IMR-90 (cell line): ENCODE results near the gene UBE2M. TPM values are rescaled to one million over a fixed set of nuclear protein-coding genes. Genes with fewer than 3 reads are reported as not detected.

ENCODE experiments used
- ATAC-seq: fragments of 200-7000 bp; cut with Tn5 transposase; 2 replicates; pipeline ENCODE4 v1.9.1; 2020; ENCODE audit warnings: low read depth, mild to moderate bottlenecking, moderate library complexity
- BruUV-seq: library from RNA; stranded (reverse); fragments of 400-500 nt; replicated peaks from 2 replicates; lab custom pipeline; 2021; lab: Mats Ljungman, UMichigan
- CTCF ChIA-PET: fragments of 300-600 bp; formaldehyde crosslinking; extraction: SDS; loops from one replicate; lab custom pipeline; 2021; ENCODE audit warnings: antibody characterized with exemption; lab: Yijun Ruan, JAX
- POLR2A ChIA-PET: fragments of 300-600 bp; sonication (Branson Sonifier 250); formaldehyde crosslinking; loops from one replicate; lab custom pipeline; 2022; ENCODE audit warnings: antibody characterized with exemption; ENCODE audit not compliant: unreplicated experiment; lab: Charles Lee
- DNase-seq: peaks from one replicate; pipeline ENCODE4 v3.0.0; 2013
- H2AFZ ChIP-seq: replicated peaks from 2 replicates; pipeline ENCODE3; 2013; ENCODE audit warnings: low read length, mild to moderate bottlenecking; ENCODE audit not compliant: poor library complexity
- H2AK5ac ChIP-seq: 2 replicates; pipeline ENCODE4 v1.6.1; 2013; ENCODE audit warnings: low read depth, low read length, inconsistent platforms
- H2AK9ac ChIP-seq: replicated peaks from 2 replicates; pipeline ENCODE3; 2013; ENCODE audit warnings: mild to moderate bottlenecking, low read depth, low read length, moderate library complexity; ENCODE audit not compliant: poor library complexity
- H2BK120ac ChIP-seq: 2 replicates; pipeline ENCODE4 v1.6.1; 2013; ENCODE audit warnings: low read depth, low read length, inconsistent platforms
- H2BK15ac ChIP-seq: 3 replicates; pipeline ENCODE4 v1.6.1; 2013; ENCODE audit warnings: low read depth, low read length, inconsistent platforms
- H2BK20ac ChIP-seq: 2 replicates; pipeline ENCODE4 v1.6.1; 2013; ENCODE audit warnings: low read depth, mild to moderate bottlenecking, inconsistent platforms, low read length, moderate library complexity
- H2BK5ac ChIP-seq: 2 replicates; pipeline ENCODE4 v1.6.1; 2013; ENCODE audit warnings: mild to moderate bottlenecking, low read depth, low read length, inconsistent platforms; ENCODE audit not compliant: poor library complexity, severe bottlenecking
- H3K14ac ChIP-seq: replicated peaks from 2 replicates; pipeline ENCODE4 v1.6.1; 2013; ENCODE audit warnings: low read depth, low read length, inconsistent platforms
- H3K18ac ChIP-seq: 2 replicates; pipeline ENCODE4 v1.6.1; 2013; ENCODE audit warnings: low read depth, low read length, control low read depth
- H3K23ac ChIP-seq: 2 replicates; pipeline ENCODE4 v1.6.1; 2013; ENCODE audit warnings: low read depth, low read length, inconsistent platforms
- H3K27ac ChIP-seq: 2 replicates; pipeline ENCODE4 v1.5.1; 2013; ENCODE audit warnings: mild to moderate bottlenecking, control low read depth, low read length; ENCODE audit not compliant: insufficient read depth
- H3K27me3 ChIP-seq: 2 replicates; pipeline ENCODE4 v1.6.1; 2013; ENCODE audit warnings: low read length; ENCODE audit not compliant: control insufficient read depth, insufficient read depth
- H3K36me3 ChIP-seq: 2 replicates; pipeline ENCODE4 v1.6.1; 2013; ENCODE audit warnings: low read length, mixed read lengths; ENCODE audit not compliant: control insufficient read depth, insufficient read depth
- H3K4ac ChIP-seq: 2 replicates; pipeline ENCODE4 v1.6.1; 2013; ENCODE audit warnings: low read depth, low read length, inconsistent platforms
- H3K4me1 ChIP-seq: 2 replicates; pipeline ENCODE4 v1.6.1; 2013; ENCODE audit warnings: low read length, mixed read lengths; ENCODE audit not compliant: control insufficient read depth, insufficient read depth
- H3K4me2 ChIP-seq: 2 replicates; pipeline ENCODE4 v1.6.1; 2013; ENCODE audit warnings: low read depth, mild to moderate bottlenecking, control low read depth, low read length, moderate library complexity
- H3K4me3 ChIP-seq: 2 replicates; pipeline ENCODE4 v1.5.1; 2013; ENCODE audit warnings: low read depth, mild to moderate bottlenecking, control low read depth, low read length, moderate library complexity; ENCODE audit not compliant: insufficient read depth
- H3K56ac ChIP-seq: 2 replicates; pipeline ENCODE4 v1.6.1; 2013; ENCODE audit warnings: low read length, inconsistent platforms; ENCODE audit not compliant: insufficient read depth; ENCODE audit errors: extremely low read depth
- H3K79me1 ChIP-seq, 2 experiments: 2 replicates each; pipeline ENCODE4 v1.6.1; 2013; ENCODE audit warnings: low read length in 2 of 2, inconsistent platforms in 1 of 2, low read depth in 1 of 2
- H3K9ac ChIP-seq: 2 replicates; pipeline ENCODE4 v1.6.1; 2013; ENCODE audit warnings: low read depth, low read length, control low read depth
- H3K9me1 ChIP-seq: 2 replicates; pipeline ENCODE4 v1.6.1; 2013; ENCODE audit warnings: low read length, inconsistent platforms; ENCODE audit not compliant: insufficient read depth
- H3K9me3 ChIP-seq: 2 replicates; pipeline ENCODE4 v1.6.1; 2013; ENCODE audit warnings: low read length; ENCODE audit not compliant: control insufficient read depth, insufficient read depth
- H4K20me1 ChIP-seq: 2 replicates; pipeline ENCODE4 v1.6.1; 2013; ENCODE audit warnings: low read length, inconsistent platforms; ENCODE audit not compliant: insufficient read depth
- H4K5ac ChIP-seq: 2 replicates; pipeline ENCODE4 v1.6.1; 2013; ENCODE audit warnings: mild to moderate bottlenecking, low read depth, low read length, control low read depth
- H4K8ac ChIP-seq, 2 experiments: 2 replicates each; pipeline ENCODE4 v1.6.1; 2013; ENCODE audit warnings: low read depth in 2 of 2, low read length in 2 of 2, control low read depth in 1 of 2, inconsistent platforms in 1 of 2
- H4K91ac ChIP-seq: 2 replicates; pipeline ENCODE4 v1.6.1; 2013; ENCODE audit warnings: low read depth, low read length, inconsistent platforms; ENCODE audit not compliant: insufficient read depth
- CEBPB ChIP-seq: IDR thresholded peaks from 2 replicates; pipeline ENCODE4 v1.6.1; 2012; ENCODE audit warnings: low read depth, low read length, improper control_type of control experiment
- CHD1 ChIP-seq: IDR thresholded peaks from 2 replicates; pipeline ENCODE4 v1.6.1; 2012; ENCODE audit warnings: low read depth, low read length, improper control_type of control experiment
- CTCF ChIP-seq: conservative IDR thresholded peaks from 2 replicates; pipeline ENCODE4 v1.5.1; 2012; ENCODE audit warnings: mild to moderate bottlenecking, low read depth, low read length, improper control_type of control experiment
- ELK1 ChIP-seq: fragments of 150-350 bp; IDR thresholded peaks from 2 replicates; pipeline ENCODE4 v1.6.1; 2016; ENCODE audit warnings: low read depth, mild to moderate bottlenecking, low read length, moderate library complexity, borderline replicate concordance
- MAFK ChIP-seq: IDR thresholded peaks from 2 replicates; pipeline ENCODE4 v1.6.1; 2012; ENCODE audit warnings: low read depth, low read length, improper control_type of control experiment
- MXI1 ChIP-seq: IDR thresholded peaks from 2 replicates; pipeline ENCODE4 v1.6.1; 2012; ENCODE audit warnings: low read depth, mild to moderate bottlenecking, low read length, moderate library complexity, borderline replicate concordance
- RAD21 ChIP-seq: IDR thresholded peaks from 2 replicates; pipeline ENCODE4 v1.6.1; 2012; ENCODE audit warnings: low read length, improper control_type of control experiment
- RCOR1 ChIP-seq: IDR thresholded peaks from 2 replicates; pipeline ENCODE4 v1.6.1; 2012; ENCODE audit warnings: mild to moderate bottlenecking, low read length, improper control_type of control experiment; ENCODE audit not compliant: insufficient replicate concordance
- USF2 ChIP-seq: fragments of 150-350 bp; IDR thresholded peaks from 2 replicates; pipeline ENCODE4 v1.6.1; 2017; ENCODE audit warnings: mild to moderate bottlenecking, antibody characterized with exemption, low read length, low read depth
- WGBS, 2 experiments: methylation state at CpG; one replicate each; pipeline versions ENCODE4 v1.1.5 to v1.1.7; 2013; ENCODE audit warnings: missing lambda C conversion rate in 2 of 2; ENCODE audit not compliant: insufficient read length in 1 of 2; ENCODE audit errors: extremely low coverage in 2 of 2; 5-methylcytosine and 5-hydroxymethylcytosine counted together
- dilution Hi-C: fragments of 300-500 bp; cut with HindIII; formaldehyde crosslinking; loops from one replicate; pipeline ENCODE4 v1.14.3; 2018; ENCODE audit warnings: low sequenced_read_pairs; ENCODE audit not compliant: unreplicated experiment
- in situ Hi-C: fragments of 300-500 bp; cut with MboI; formaldehyde crosslinking; loops from 3 replicates; pipeline ENCODE4 v1.14.3; 2019; ENCODE audit warnings: low sequenced_read_pairs, inconsistent platforms, mixed read lengths
- intact Hi-C: fragments of 100-400 bp; cut with micrococcal nuclease; formaldehyde crosslinking; loops from 2 replicates; pipeline ENCODE4 v1.10.0; 2022
- polyA plus RNA-seq, 3 experiments: library from polyadenylated mRNA; depleted of rRNA; stranded (reverse); fragments of >200 nt; gene quantifications; 2 replicates each; pipeline ENCODE4 v1.2.3, GENCODE V29; 2012; ENCODE audit warnings: low replicate concordance in 1 of 3
- total RNA-seq: library from RNA; depleted of rRNA; stranded (reverse); fragments of >200 nt; gene quantifications from 2 replicates; pipeline ENCODE4 v1.2.3, GENCODE V29; 2012

The UBE2M gene
- total and polyA plus RNA-seq, 2 of the 4 experiments (the other 2 are of a cell fraction), result 55.9 to 66.6 TPM

- H4K20me1 ChIP-seq, result no peaks in the 10 kb centered on the region
- DNase-seq (no peak), ATAC-seq (peak; percentile 35)
- 0 out of 2 replicates have a peak, but pooled peaks cover 2% of the 10 kb centered on the region for H3K9me1 ChIP-seq
- no peak overlapping the region for H4K5ac ChIP-seq
- H2AK9ac ChIP-seq, result no peak overlapping the region
- H3K36me3 ChIP-seq, result no peaks in the 10 kb centered on the region
- BruUV-seq, result no TSS peak
- no peak overlapping the region for H2BK20ac ChIP-seq
- ChIA-PET CTCF (no interaction called here), POLR2A (no interaction called here)
- no peaks in the 10 kb centered on the region for H3K4me1 ChIP-seq
- H3K4me3 ChIP-seq, result 0 out of 2 replicates have a peak overlapping the region, but pooled peaks have one; percentile 4
- H3K27me3 ChIP-seq, result peaks cover 39% of the 10 kb centered on the region
- intact Hi-C loops, result no loop called here
- H4K8ac ChIP-seq, result 0 out of 4 replicates have a peak overlapping the region, but pooled peaks of 1 of the 2 experiments have one; percentile 50
- H3K27ac ChIP-seq, result no peak overlapping the region
- H3K4me2 ChIP-seq, result peak overlapping the region; percentile 16; the same call in 1 of the 2 replicates
- no peak overlapping the region for H4K91ac ChIP-seq
- H3K14ac ChIP-seq, result no peak overlapping the region
- peak overlapping the region; percentile 75 for H2AFZ ChIP-seq
- H3K23ac ChIP-seq, result no peak overlapping the region
- no peak overlapping the region for H2BK5ac ChIP-seq
- H3K56ac ChIP-seq, result no peak overlapping the region
- in situ Hi-C loops, result no loop called here
- H3K18ac ChIP-seq, result no peak overlapping the region
- no peak overlapping the region for H2AK5ac ChIP-seq
- WGBS, 2 experiments, result 4% methylated on average over 36 of the region's 55 CpGs; no CpG with 5 or more reads in 1 of the 2 experiments
- H3K9ac ChIP-seq, result no peak overlapping the region
- dilution Hi-C loops, result no loop called here
- no peaks in the 10 kb centered on the region for H3K9me3 ChIP-seq
- TF ChIP-seq CHD1, result no peak
- no peak for TF ChIP-seq ELK1
- TF ChIP-seq MXI1, result no peak
- no peak for TF ChIP-seq RAD21
- no peak for TF ChIP-seq CEBPB
- no peak for TF ChIP-seq USF2
- TF ChIP-seq MAFK, result no peak
- TF ChIP-seq RCOR1, result no peak
- no peak for TF ChIP-seq CTCF
- no peak overlapping the region for H2BK15ac ChIP-seq
- H3K79me1 ChIP-seq, result no peaks in the 10 kb centered on the region; a peak in 1 of 4 replicates
- no peak overlapping the region for H3K4ac ChIP-seq
- no peak overlapping the region for H2BK120ac ChIP-seq
Observed at GRCh38 chr19:58538257-58539168, 19.9 kb downstream of the UBE2M start.
